ENCODE measurements around the gene NEURL1.

GRCh38 chr10:103551619-103552602 is 58.4 kb downstream of the NEURL1 start:
- TF ChIP-seq CTCF (conservative IDR thresholded peaks at IDR 0.05; ENCODE audit: low read length) (no peak), EZH2phosphoT487 (IDR thresholded peaks at IDR 0.05; ENCODE audit: borderline replicate concordance) (no peak)
